ENCODE data around the gene MAST1.
"Not testable (repeated sequence)": the region's sequence is repeated elsewhere in the genome, so short reads cannot be mapped to it uniquely, and the experiment has no call there.

MAST1 gene

DNA sequence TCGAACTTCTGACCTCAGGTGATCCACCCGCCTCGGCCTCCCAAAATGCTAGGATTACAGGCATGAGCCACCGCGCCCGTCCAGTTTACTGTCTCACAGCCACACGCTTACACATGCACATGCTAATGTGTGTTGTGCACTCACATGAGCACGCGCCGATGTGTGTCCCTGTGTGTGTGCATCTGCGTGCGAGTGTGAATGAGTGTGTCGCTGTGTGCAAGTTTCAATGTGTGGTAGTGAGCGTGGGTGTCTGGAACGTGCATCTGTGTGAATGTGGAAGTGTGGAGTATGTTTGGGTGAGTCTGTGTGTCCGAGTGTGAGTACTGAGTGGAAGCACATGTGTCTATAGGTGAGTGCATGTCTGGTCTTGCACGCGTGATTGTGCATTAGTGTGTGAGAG, 4.2 kb downstream of the MAST1 start:
- H3K9ac ChIP-seq (ENCODE audit: insufficient read length) = no peak overlapping the region
- H3K9me3 ChIP-seq (ENCODE audit: low read depth, low read length) = no peaks in the 10 kb centered on the region
- DNase-seq (ENCODE audit: low read depth, low spot score) = no peak
- peaks cover 4% of the 10 kb centered on the region; the same call in 1 of the 2 replicates for H3K36me3 ChIP-seq (ENCODE audit: insufficient read depth, low read length)
- no peak overlapping the region for H3K4me3 ChIP-seq
- TF ChIP-seq POLR2AphosphoS5 (IDR thresholded peaks at IDR 0.05; ENCODE audit: borderline replicate concordance, low read depth, low read length) = no peak
- no peak for TF ChIP-seq FOXP2 (optimal IDR thresholded peaks at IDR 0.05; ENCODE audit: control extremely low read depth, extremely low read length, insufficient read depth)
- no peak for TF ChIP-seq EZH2 (IDR thresholded peaks at IDR 0.05)
- H3K27ac ChIP-seq = no peak overlapping the region

GRCh38 chr19:12843328-12843727, 5.0 kb downstream of the MAST1 start:
- H3K9me3 ChIP-seq (ENCODE audit: low read depth, low read length) = no peaks in the 10 kb centered on the region
- no peak overlapping the region for H3K27ac ChIP-seq
- no peak for DNase-seq (ENCODE audit: low read depth, low spot score)
- H3K36me3 ChIP-seq (ENCODE audit: insufficient read depth, low read length) = peaks cover 4% of the 10 kb centered on the region; the same call in 1 of the 2 replicates
- H3K9ac ChIP-seq (ENCODE audit: insufficient read length) = no peak overlapping the region
- H3K4me3 ChIP-seq = no peak overlapping the region
- no peak for TF ChIP-seq POLR2AphosphoS5 (IDR thresholded peaks at IDR 0.05; ENCODE audit: borderline replicate concordance, low read depth, low read length)
- no peak for TF ChIP-seq FOXP2 (optimal IDR thresholded peaks at IDR 0.05; ENCODE audit: control extremely low read depth, extremely low read length, insufficient read depth)
- no peak for TF ChIP-seq EZH2 (IDR thresholded peaks at IDR 0.05)

- Histone ChIP-seq H3K27ac (no peak overlapping the region), H3K36me3 (ENCODE audit: insufficient read depth, low read length) (peaks cover 4% of the 10 kb centered on the region; the same call in 1 of the 2 replicates), H3K9me3 (ENCODE audit: low read depth, low read length) (no peaks in the 10 kb centered on the region), H3K9ac (ENCODE audit: insufficient read length) (no peak overlapping the region), H3K4me3 (no peak overlapping the region)
- DNase-seq (ENCODE audit: low read depth, low spot score) = no peak
- TF ChIP-seq POLR2AphosphoS5 (IDR thresholded peaks at IDR 0.05; ENCODE audit: borderline replicate concordance, low read depth, low read length) (no peak), EZH2 (IDR thresholded peaks at IDR 0.05) (no peak), FOXP2 (optimal IDR thresholded peaks at IDR 0.05; ENCODE audit: control extremely low read depth, extremely low read length, insufficient read depth) (no peak)
These were observed 5.9 kb downstream of the MAST1 start for GRCh38 chr19:12843999-12844732.

DNA sequence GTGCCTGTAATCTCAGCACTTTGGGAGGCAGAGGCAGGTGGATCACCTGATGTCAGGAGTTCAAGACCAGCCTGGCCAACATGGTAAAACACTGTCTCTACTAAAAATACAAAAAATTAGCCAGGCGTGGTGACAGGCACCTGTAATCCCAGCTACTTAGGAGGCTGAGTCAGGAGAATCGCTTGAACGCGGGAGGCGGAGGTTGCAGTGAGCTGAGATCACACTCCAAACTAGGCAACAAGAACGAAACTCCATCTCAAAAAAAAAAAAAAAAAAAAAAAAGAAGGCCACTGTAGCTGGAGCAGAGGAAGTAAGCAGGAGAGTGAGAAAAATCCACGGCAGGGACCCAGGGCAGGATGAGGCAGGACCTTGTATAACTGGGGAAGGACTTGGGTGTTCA, 8.3 kb downstream of the MAST1 start:
- H3K36me3 ChIP-seq (ENCODE audit: insufficient read depth, low read length); H3K27ac ChIP-seq; H3K9me3 ChIP-seq (ENCODE audit: low read depth, low read length); H3K4me3 ChIP-seq; H3K9ac ChIP-seq (ENCODE audit: insufficient read length); DNase-seq (ENCODE audit: low read depth, low spot score): not testable (repeated sequence)

GRCh38 chr19:12847159-12848139, 9.1 kb downstream of the MAST1 start:
- Histone ChIP-seq H3K4me3 (peak overlapping the region; percentile 23; the same call in 1 of the 2 replicates), H3K9ac (ENCODE audit: insufficient read length) (no peak overlapping the region), H3K27ac (no peak overlapping the region), H3K9me3 (ENCODE audit: low read depth, low read length) (no peaks in the 10 kb centered on the region), H3K36me3 (ENCODE audit: insufficient read depth, low read length) (peaks cover 4% of the 10 kb centered on the region; the same call in 1 of the 2 replicates)
- TF ChIP-seq EZH2 (IDR thresholded peaks at IDR 0.05) (no peak), FOXP2 (optimal IDR thresholded peaks at IDR 0.05; ENCODE audit: control extremely low read depth, extremely low read length, insufficient read depth) (no peak), POLR2AphosphoS5 (IDR thresholded peaks at IDR 0.05; ENCODE audit: borderline replicate concordance, low read depth, low read length) (no peak)
- no peak for DNase-seq (ENCODE audit: low read depth, low spot score)

DNA sequence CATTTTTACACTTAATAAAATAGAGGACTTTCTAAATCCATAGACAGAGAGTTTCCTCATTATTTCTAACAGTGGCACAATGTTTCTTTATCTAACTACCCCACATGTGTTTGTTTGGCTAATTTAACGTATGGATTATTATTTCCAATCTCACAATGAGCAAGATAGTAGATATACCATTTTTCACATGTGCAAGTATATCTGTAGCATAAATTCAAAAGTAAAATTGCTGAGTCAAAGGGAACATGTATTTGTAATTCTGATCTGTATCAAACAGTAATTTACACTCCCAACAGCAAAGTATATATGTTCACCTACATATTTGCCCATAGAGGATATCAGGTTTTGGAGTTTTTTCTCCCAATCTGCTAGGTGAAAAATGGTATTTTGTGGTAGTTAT, 18.3 kb downstream of the MAST1 start:
- no peak overlapping the region for H3K4me3 ChIP-seq
- no peaks in the 10 kb centered on the region for H3K9me3 ChIP-seq (ENCODE audit: low read depth, low read length)
- no peak overlapping the region for H3K9ac ChIP-seq (ENCODE audit: insufficient read length)
- H3K36me3 ChIP-seq (ENCODE audit: insufficient read depth, low read length) = peaks cover 9% of the 10 kb centered on the region; the same call in 1 of the 2 replicates
- TF ChIP-seq FOXP2 (optimal IDR thresholded peaks at IDR 0.05; ENCODE audit: control extremely low read depth, extremely low read length, insufficient read depth) = no peak
- no peak for TF ChIP-seq EZH2 (IDR thresholded peaks at IDR 0.05)
- TF ChIP-seq POLR2AphosphoS5 (IDR thresholded peaks at IDR 0.05; ENCODE audit: borderline replicate concordance, low read depth, low read length) = no peak
- no peak for DNase-seq (ENCODE audit: low read depth, low spot score)
- H3K27ac ChIP-seq = no peak overlapping the region

- peaks cover 9% of the 10 kb centered on the region; the same call in 1 of the 2 replicates for H3K36me3 ChIP-seq (ENCODE audit: insufficient read depth, low read length)
- no peak for DNase-seq (ENCODE audit: low read depth, low spot score)
- no peak overlapping the region for H3K9ac ChIP-seq (ENCODE audit: insufficient read length)
- TF ChIP-seq FOXP2 (optimal IDR thresholded peaks at IDR 0.05; ENCODE audit: control extremely low read depth, extremely low read length, insufficient read depth) = no peak
- TF ChIP-seq EZH2 (IDR thresholded peaks at IDR 0.05) = no peak
- no peak for TF ChIP-seq POLR2AphosphoS5 (IDR thresholded peaks at IDR 0.05; ENCODE audit: borderline replicate concordance, low read depth, low read length)
- H3K27ac ChIP-seq = no peak overlapping the region
- H3K9me3 ChIP-seq (ENCODE audit: low read depth, low read length) = no peaks in the 10 kb centered on the region
- no peak overlapping the region for H3K4me3 ChIP-seq
These were observed 20.0 kb downstream of the MAST1 start for GRCh38 chr19:12858041-12858928.
